Dendritic cell treated with granulocyte-macrophage colony-stimulating factor and Interleukin-4, amounts not matched to agents 40 ng/mL and 50 ng/mL, for 4 days (primary cell): ENCODE data around the gene OTP.
"Not testable (repeated sequence)": the region's sequence is repeated elsewhere in the genome, so short reads cannot be mapped to it uniquely, and the experiment has no call there.

Experiments
- H3K27ac Mint-ChIP-seq: one replicate; pipeline ENCODE4 v1.8.0; 2022; ENCODE audit warnings: mild to moderate bottlenecking, mixed read lengths
- H3K27me3 Mint-ChIP-seq: one replicate; pipeline ENCODE4 v1.8.0; 2022; ENCODE audit warnings: mild to moderate bottlenecking, mixed read lengths
- H3K36me3 Mint-ChIP-seq: one replicate; pipeline ENCODE4 v1.8.0; 2022; ENCODE audit warnings: low read depth, mixed read lengths
- H3K4me1 Mint-ChIP-seq: one replicate; pipeline ENCODE4 v1.8.0; 2022; ENCODE audit warnings: low read depth, mixed read lengths
- H3K4me3 Mint-ChIP-seq: one replicate; pipeline ENCODE4 v1.8.0; 2022; ENCODE audit warnings: mild to moderate bottlenecking, moderate library complexity, mixed read lengths
- H3K9me3 Mint-ChIP-seq: one replicate; pipeline ENCODE4 v1.8.0; 2022; ENCODE audit warnings: mixed read lengths
- intact Hi-C: fragments of 100-400 bp; cut with micrococcal nuclease; formaldehyde crosslinking; loops from one replicate; pipeline ENCODE4 v1.15.0; 2022

The OTP gene

GRCh38 chr5:77635067-77635916 is 3.2 kb downstream of the OTP start:
- Mint-ChIP-seq H3K36me3 (no peaks in the 10 kb centered on the region), H3K27me3 (peaks cover 82% of the 10 kb centered on the region), H3K4me1 (peaks cover 44% of the 10 kb centered on the region), H3K4me3 (no peak overlapping the region), H3K27ac (no peak overlapping the region), H3K9me3 (no peaks in the 10 kb centered on the region)
- intact Hi-C loops, result no loop called here

- no peak overlapping the region for H3K27ac Mint-ChIP-seq
- no peaks in the 10 kb centered on the region for H3K36me3 Mint-ChIP-seq
- H3K4me3 Mint-ChIP-seq, result no peak overlapping the region
- no peaks in the 10 kb centered on the region for H3K9me3 Mint-ChIP-seq
- intact Hi-C loops, result no loop called here
- peaks cover 46% of the 10 kb centered on the region for H3K4me1 Mint-ChIP-seq
- peaks cover 82% of the 10 kb centered on the region for H3K27me3 Mint-ChIP-seq
These were observed 4.8 kb downstream of the OTP start for GRCh38 chr5:77633709-77634108.

GRCh38 chr5:77633207-77633675 is 5.3 kb downstream of the OTP start:
- H3K9me3 Mint-ChIP-seq, result no peaks in the 10 kb centered on the region

GRCh38 chr5:77632526-77633206 is 5.8 kb downstream of the OTP start:
- Mint-ChIP-seq H3K36me3 (no peaks in the 10 kb centered on the region), H3K27ac (no peak overlapping the region), H3K9me3 (no peaks in the 10 kb centered on the region), H3K4me3 (no peak overlapping the region), H3K4me1 (peaks cover 42% of the 10 kb centered on the region), H3K27me3 (peaks cover 82% of the 10 kb centered on the region)
- intact Hi-C loops, result no loop called here

More at GRCh38 chr5:77633207-77633675, 5.3 kb downstream of the OTP start:
- Mint-ChIP-seq H3K27me3 (peaks cover 82% of the 10 kb centered on the region), H3K4me1 (peaks cover 47% of the 10 kb centered on the region), H3K4me3 (no peak overlapping the region), H3K36me3 (no peaks in the 10 kb centered on the region), H3K27ac (no peak overlapping the region)
- intact Hi-C loops, result no loop called here

- intact Hi-C loops, result no loop called here
- no peaks in the 10 kb centered on the region for H3K9me3 Mint-ChIP-seq
- peaks cover 76% of the 10 kb centered on the region for H3K27me3 Mint-ChIP-seq
- no peak overlapping the region for H3K27ac Mint-ChIP-seq
- peaks cover 35% of the 10 kb centered on the region for H3K4me1 Mint-ChIP-seq
- peak overlapping the region; percentile 77 for H3K4me3 Mint-ChIP-seq
- no peaks in the 10 kb centered on the region for H3K36me3 Mint-ChIP-seq
These were observed 8.3 kb downstream of the OTP start for GRCh38 chr5:77630114-77630680.

DNA sequence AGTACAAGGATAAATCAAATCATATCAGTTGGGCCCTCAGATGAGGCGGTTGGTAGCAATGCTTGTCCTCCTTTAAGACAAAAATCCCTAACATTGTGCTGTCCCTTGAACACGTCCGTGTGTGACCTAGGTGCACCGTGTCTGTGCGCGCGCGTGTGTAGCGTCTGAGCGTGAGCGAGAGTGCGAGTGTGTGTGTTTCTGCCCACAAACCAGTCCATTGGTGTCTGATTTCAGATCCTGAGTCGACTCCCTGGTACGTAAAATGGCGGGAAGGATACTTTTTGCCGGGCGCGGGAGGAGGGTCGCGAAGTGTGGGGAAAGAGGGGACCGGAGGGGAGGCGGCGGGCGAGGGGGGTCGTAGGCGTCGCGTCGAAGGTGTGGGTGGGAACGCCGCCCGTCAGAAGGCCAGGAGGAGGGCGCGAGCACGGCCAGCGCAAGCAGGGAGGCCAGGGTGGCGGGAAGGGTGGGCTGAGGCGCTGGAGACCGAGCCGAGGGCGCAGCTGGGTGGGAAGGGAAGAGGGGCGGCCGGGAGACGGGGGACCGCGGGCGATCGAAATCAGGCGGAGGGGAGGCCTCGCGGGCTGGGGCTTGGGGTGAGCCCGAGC is 8.9 kb downstream of the OTP start:
- Mint-ChIP-seq H3K9me3 (no peaks in the 10 kb centered on the region), H3K4me1 (peaks cover 35% of the 10 kb centered on the region), H3K36me3 (no peaks in the 10 kb centered on the region), H3K27me3 (peaks cover 81% of the 10 kb centered on the region), H3K27ac (no peak overlapping the region), H3K4me3 (peak overlapping the region; percentile 77)
- intact Hi-C loops, result no loop called here

DNA sequence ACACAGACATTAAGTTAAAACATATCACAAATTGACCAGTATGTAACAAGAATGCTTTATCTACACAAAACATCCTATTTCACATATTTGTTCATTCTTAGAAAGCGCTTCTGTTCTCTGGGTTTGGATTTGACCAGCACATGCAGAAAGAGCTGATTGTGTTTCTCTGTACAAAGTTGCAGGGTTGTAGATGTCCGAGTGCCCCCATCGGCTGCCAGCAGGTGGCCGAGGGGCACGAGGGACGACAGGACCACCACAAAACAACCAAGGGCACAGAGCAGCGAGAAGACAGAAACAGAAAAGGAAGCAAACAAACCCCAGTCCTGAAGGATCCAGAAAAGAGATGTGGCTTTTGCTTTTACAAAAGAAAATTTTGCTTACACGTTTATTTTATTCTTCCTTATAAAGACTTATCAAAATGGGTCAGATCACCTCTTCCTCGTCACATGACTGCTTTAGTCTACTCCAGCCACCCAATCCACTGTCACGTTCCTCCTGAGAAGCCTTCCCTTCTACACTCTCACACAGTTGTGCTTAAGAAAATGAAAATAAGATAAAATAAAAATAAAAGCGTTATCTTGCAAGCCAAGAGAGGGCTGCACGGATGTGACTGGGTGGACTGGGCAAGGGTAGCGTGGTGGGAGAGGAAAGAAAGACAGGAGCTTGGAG is 9.5 kb downstream of the OTP start:
- Mint-ChIP-seq H3K4me1 (peaks cover 35% of the 10 kb centered on the region), H3K27me3 (peaks cover 85% of the 10 kb centered on the region), H3K9me3 (no peaks in the 10 kb centered on the region), H3K4me3 (peak overlapping the region; percentile 77), H3K27ac (no peak overlapping the region), H3K36me3 (no peaks in the 10 kb centered on the region)
- intact Hi-C loops, result no loop called here

GRCh38 chr5:77627869-77628674 is 10.4 kb downstream of the OTP start:
- H3K27ac Mint-ChIP-seq, result no peak overlapping the region
- intact Hi-C loops, result no loop called here
- H3K4me3 Mint-ChIP-seq, result no peak overlapping the region

GRCh38 chr5:77623203-77623740 is 15.2 kb downstream of the OTP start:
- Mint-ChIP-seq H3K4me1 (no peaks in the 10 kb centered on the region), H3K36me3 (no peaks in the 10 kb centered on the region), H3K27me3 (peaks cover 77% of the 10 kb centered on the region), H3K9me3 (no peaks in the 10 kb centered on the region), H3K4me3 (no peak overlapping the region), H3K27ac (no peak overlapping the region)
- intact Hi-C loops, result no loop called here

More at GRCh38 chr5:77627869-77628674, 10.4 kb downstream of the OTP start:
- Mint-ChIP-seq H3K4me1 (peaks cover 35% of the 10 kb centered on the region), H3K36me3 (no peaks in the 10 kb centered on the region), H3K27me3 (peaks cover 87% of the 10 kb centered on the region), H3K9me3 (no peaks in the 10 kb centered on the region)

- no peaks in the 10 kb centered on the region for H3K9me3 Mint-ChIP-seq
- no peak overlapping the region for H3K27ac Mint-ChIP-seq
- no peaks in the 10 kb centered on the region for H3K4me1 Mint-ChIP-seq
- no peaks in the 10 kb centered on the region for H3K36me3 Mint-ChIP-seq
- intact Hi-C loops, result no loop called here
- H3K4me3 Mint-ChIP-seq, result no peak overlapping the region
- peaks cover 68% of the 10 kb centered on the region for H3K27me3 Mint-ChIP-seq
These were observed 17.1 kb downstream of the OTP start for GRCh38 chr5:77621440-77621839.

DNA sequence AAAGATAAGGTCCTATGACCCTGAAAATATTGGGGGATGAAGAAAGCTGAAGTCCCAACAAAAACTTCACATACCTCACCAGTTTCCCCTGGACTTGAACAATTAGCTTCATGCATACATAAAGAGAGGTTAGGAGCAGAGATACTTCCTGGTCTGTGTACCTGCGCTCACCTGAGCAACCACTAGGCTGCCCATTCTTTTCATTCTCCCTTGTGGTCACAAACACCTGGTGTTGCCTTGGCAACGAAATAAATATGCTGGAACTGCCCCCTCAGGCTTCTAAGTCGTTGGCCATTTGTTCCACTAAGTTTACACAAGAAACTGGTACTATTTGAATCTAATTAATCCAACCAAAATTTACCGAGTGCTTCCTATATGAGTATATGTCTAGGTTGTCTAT is 18.1 kb downstream of the OTP start:
- Mint-ChIP-seq H3K4me3 (no peak overlapping the region), H3K9me3 (no peaks in the 10 kb centered on the region), H3K27me3 (peaks cover 63% of the 10 kb centered on the region), H3K36me3 (no peaks in the 10 kb centered on the region), H3K27ac (no peak overlapping the region), H3K4me1 (no peaks in the 10 kb centered on the region)
- intact Hi-C loops, result no loop called here

DNA sequence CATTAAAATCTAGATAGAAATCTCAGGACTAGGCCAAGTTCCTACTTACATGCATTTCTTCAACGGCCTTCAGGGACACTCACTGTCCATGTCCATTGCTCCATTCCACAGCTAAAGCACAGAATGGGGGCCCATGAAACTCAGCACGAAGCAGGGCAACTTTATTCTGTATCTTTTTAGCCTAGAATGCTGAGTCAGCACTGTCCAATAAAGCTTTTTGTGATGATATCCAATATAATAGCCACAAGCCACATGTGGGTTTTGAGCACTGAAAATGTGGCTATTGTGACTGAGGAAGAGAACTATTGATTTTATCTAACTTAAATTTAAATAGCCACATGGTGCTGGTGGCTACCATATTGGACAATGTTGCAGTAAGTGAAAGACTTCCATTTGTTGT is 21.6 kb downstream of the OTP start:
- intact Hi-C loops, result no loop called here
- Mint-ChIP-seq H3K27me3 (peaks cover 34% of the 10 kb centered on the region), H3K36me3 (no peaks in the 10 kb centered on the region), H3K27ac (no peak overlapping the region), H3K4me1 (no peaks in the 10 kb centered on the region), H3K4me3 (no peak overlapping the region), H3K9me3 (no peaks in the 10 kb centered on the region)

DNA sequence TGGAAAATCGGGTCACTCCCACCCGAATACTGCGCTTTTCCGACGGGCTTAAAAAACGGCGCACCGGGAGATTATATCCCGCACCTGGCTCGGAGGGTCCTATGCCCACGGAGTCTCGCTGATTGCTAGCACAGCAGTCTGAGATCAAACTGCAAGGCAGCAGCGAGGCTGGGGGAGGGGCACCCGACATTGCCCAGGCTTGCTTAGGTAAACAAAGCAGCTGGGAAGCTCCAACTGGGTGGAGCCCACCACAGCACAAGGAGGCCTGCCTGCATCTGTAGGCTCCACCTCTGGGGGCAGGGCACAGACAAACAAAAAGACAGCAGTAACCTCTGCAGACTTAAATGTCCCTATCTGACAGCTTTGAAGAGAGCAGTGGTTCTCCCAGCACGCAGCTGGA is 29.6 kb downstream of the OTP start:
- H3K4me3 Mint-ChIP-seq, H3K27ac Mint-ChIP-seq: not testable (repeated sequence)
- peaks cover 15% of the 10 kb centered on the region for H3K27me3 Mint-ChIP-seq

More for the DNA sequence above, 29.6 kb downstream of the OTP start:
- intact Hi-C loops, H3K36me3 Mint-ChIP-seq, H3K4me1 Mint-ChIP-seq, H3K9me3 Mint-ChIP-seq: not testable (repeated sequence)
